ENCODE results near the gene POLR3E. TPM values are rescaled to one million over a fixed set of nuclear protein-coding genes. Genes with fewer than 3 reads are reported as not detected.

POLR3E gene
- total RNA-seq, 4 donors from 2014 or later: 48.1 to 102 (median 67.0) TPM

DNA sequence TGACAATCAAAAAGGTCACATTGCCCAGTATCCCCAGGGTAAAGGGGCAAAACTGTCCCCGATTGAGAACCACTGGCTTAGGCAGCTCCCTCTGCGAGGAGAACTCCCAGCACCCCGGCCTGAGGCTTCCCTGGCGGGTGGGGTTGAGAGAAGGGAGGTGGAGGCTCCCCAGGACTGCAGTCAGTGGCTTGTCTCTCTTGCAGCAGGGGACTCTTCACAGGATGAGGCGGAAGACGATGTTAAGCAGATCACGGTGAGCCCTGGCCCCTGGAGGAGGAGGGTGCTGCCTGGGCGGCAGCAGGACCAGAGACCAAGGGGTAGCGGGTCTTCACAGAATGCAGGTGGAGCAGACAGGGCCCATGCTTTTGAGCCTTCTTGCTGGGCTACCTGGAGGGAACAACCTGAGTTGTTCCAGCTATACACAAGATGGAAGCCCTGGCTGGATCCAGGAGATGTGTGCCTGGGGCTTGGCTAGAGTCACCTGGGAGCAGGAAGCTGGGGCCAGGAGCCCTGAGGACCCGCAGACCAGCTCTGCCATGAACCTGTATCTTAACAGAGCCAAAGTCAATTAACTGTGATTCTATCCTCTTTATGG is 16.8 kb downstream of the POLR3E start:
- Histone ChIP-seq H3K36me3 (peaks cover 0 to 100% (median 30%) of the 10 kb centered on the region in 3 donors), H3K9me3 (no peaks in the 10 kb centered on the region), H3K4me1 (no peaks in the 10 kb centered on the region), H3K27me3 (no peaks in the 10 kb centered on the region), H3K4me3 (no peak overlapping the region), H3K27ac (no peak overlapping the region)
- 91 to 98% methylated on average over 10 of the region's 10 CpGs for WGBS, 2 donors
- TF ChIP-seq POLR2A (IDR thresholded peaks at IDR 0.05) (no peak), EP300 (IDR thresholded peaks at IDR 0.05) (no peak)
- TF ChIP-seq, protein P1, sequence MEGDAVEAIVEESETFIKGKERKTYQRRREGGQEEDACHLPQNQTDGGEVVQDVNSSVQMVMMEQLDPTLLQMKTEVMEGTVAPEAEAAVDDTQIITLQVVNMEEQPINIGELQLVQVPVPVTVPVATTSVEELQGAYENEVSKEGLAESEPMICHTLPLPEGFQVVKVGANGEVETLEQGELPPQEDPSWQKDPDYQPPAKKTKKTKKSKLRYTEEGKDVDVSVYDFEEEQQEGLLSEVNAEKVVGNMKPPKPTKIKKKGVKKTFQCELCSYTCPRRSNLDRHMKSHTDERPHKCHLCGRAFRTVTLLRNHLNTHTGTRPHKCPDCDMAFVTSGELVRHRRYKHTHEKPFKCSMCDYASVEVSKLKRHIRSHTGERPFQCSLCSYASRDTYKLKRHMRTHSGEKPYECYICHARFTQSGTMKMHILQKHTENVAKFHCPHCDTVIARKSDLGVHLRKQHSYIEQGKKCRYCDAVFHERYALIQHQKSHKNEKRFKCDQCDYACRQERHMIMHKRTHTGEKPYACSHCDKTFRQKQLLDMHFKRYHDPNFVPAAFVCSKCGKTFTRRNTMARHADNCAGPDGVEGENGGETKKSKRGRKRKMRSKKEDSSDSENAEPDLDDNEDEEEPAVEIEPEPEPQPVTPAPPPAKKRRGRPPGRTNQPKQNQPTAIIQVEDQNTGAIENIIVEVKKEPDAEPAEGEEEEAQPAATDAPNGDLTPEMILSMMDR (IDR thresholded peaks at IDR 0.05): no peak
- no peak for DNase-seq (ENCODE audit: low spot score in 2 of 2)

DNA sequence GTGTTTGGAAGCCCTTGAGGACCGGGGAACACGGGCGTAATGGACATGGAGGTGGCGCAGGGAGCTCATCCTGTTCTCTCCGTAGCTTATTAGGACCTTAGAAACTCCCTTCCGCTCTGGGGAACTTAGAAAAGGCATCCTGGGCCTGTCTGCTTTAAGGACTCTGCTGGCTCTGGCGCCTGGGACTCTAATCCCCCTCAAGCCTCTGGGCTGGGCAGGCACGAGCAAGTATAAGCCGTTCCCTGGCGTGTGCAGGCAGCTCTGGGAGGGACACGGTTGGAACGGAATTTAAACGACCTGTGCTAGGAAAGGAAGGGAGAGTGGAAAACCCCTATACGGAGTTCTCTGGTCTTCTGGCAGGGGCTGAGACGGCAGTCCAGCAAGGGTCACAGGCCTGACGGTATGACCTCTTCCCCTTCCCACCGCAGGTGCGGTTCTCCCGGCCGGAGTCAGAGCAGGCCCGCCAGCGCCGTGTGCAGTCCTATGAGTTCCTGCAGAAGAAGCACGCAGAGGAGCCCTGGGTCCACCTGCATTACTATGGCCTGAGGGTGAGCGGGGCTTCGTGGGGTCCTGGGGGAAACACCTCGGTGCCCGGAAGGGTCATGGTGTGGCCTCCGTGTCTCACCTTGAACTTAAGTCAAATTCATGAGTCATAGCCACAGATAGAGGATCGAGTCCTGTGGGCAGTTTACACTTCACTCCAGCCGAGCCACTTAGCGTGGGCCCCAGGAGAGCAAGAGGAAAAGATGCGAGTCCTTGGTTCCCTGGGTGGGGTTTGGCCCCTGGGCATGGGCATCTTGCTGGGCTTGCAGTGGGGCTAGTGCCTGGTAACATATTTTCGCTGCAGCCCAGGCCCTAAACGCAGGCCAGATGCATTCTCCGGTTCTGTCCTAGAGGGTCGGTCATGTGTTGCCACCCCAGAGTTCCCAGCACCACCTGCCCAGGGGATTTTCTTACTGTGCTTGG is 17.7 kb downstream of the POLR3E start:
- peaks cover 0 to 100% (median 21%) of the 10 kb centered on the region in 3 donors for H3K36me3 ChIP-seq

DNA sequence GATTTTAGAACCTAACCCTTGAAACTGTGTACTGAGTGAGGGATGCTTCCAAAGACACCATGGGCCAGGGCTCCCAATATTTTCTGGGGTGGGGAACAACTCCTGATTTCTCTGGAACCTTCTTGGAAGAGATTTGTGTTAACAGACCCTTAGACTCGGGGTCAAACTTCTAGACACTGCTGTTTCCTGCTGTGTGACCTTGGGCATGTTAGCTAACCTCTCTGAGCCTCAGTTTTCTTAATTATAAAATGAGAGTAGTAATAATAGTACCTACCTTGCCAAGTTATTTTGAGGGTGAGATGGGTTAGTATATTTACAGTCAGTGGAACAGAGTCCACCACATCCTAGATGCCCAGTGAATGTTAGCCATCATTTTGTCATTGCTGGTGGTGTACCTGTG is 18.8 kb downstream of the POLR3E start:
- H3K4me3 ChIP-seq: no peak overlapping the region
- TF ChIP-seq, protein P1 (IDR thresholded peaks at IDR 0.05): no peak
- TF ChIP-seq EP300 (IDR thresholded peaks at IDR 0.05) (no peak), POLR2A (IDR thresholded peaks at IDR 0.05) (no peak)
- no peak for DNase-seq (ENCODE audit: low spot score in 2 of 2)
- H3K27me3 ChIP-seq: no peaks in the 10 kb centered on the region
- peaks cover 0 to 2% (median 0%) of the 10 kb centered on the region in 4 donors for H3K4me1 ChIP-seq
- no peak overlapping the region for H3K27ac ChIP-seq
- H3K36me3 ChIP-seq: peaks cover 0 to 97% (median 11%) of the 10 kb centered on the region in 3 donors
- 83 to 94% methylated on average over 1 of the region's 1 CpG for WGBS, 2 donors
- H3K9me3 ChIP-seq: no peaks in the 10 kb centered on the region

More for the DNA sequence above, 17.7 kb downstream of the POLR3E start:
- Histone ChIP-seq H3K9me3 (no peaks in the 10 kb centered on the region), H3K4me3 (no peak overlapping the region), H3K27me3 (no peaks in the 10 kb centered on the region), H3K27ac (no peak overlapping the region), H3K4me1 (no peaks in the 10 kb centered on the region)
- WGBS, 2 donors: 84 to 86% methylated on average over 32 to 37 of the region's 37 CpGs
- TF ChIP-seq, protein P1 (IDR thresholded peaks at IDR 0.05): no peak
- TF ChIP-seq POLR2A (IDR thresholded peaks at IDR 0.05): no peak
- no peak for TF ChIP-seq EP300 (IDR thresholded peaks at IDR 0.05)
- no peak for DNase-seq (ENCODE audit: low spot score in 2 of 2)

DNA sequence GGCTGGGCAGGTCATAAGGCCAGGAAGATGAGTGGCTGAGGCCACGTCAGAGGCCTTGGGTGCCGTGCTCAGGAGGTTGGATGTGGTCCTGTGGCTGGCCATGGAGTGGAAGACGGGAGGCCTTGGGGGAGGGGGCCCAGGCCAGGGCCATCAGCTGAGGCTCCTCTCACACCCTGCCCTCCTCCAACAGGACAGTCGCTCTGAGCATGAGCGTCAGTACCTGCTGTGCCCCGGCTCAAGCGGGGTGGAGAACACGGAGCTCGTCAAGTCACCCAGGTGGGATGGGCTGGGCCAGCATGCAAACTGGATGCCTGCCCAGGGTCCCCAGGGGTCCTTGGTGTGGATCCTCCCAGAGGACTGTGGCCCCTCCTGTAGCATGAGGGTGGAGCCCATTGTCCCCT is 19.2 kb downstream of the POLR3E start:
- TF ChIP-seq EP300 (IDR thresholded peaks at IDR 0.05): no peak
- TF ChIP-seq POLR2A (IDR thresholded peaks at IDR 0.05): no peak
- TF ChIP-seq, protein P1 (IDR thresholded peaks at IDR 0.05): no peak
- peaks cover 0 to 6% (median 0%) of the 10 kb centered on the region in 4 donors for H3K4me1 ChIP-seq
- no peaks in the 10 kb centered on the region for H3K27me3 ChIP-seq
- DNase-seq (ENCODE audit: low spot score in 2 of 2): no peak
- no peak overlapping the region for H3K4me3 ChIP-seq
- 85 to 87% methylated on average over 8 to 9 of the region's 9 CpGs for WGBS, 2 donors
- peaks cover 0 to 93% (median 11%) of the 10 kb centered on the region in 3 donors for H3K36me3 ChIP-seq
- no peak overlapping the region for H3K27ac ChIP-seq
- H3K9me3 ChIP-seq: no peaks in the 10 kb centered on the region

Measured in tibial nerve (tissue), 4 donors.